Stimulated activated CD4-positive, alpha-beta T cell treated with anti-CD3 and anti-CD28 coated beads, Interleukin-1b, Interleukin-23, amount 100 ng/mL, for 4 hours (primary cell): ENCODE measurements around the gene BCDIN3D.
"Not testable (repeated sequence)": the region's sequence is repeated elsewhere in the genome, so short reads cannot be mapped to it uniquely, and the experiment has no call there.

ENCODE experiments used
- DNase-seq, 2 donors: peaks; one replicate each; pipeline ENCODE4 v3.0.0-alpha.2; 2020; ENCODE audit warnings: low read depth in 2 of 2

BCDIN3D gene

GRCh38 chr12:49842519-49843352 lies at the start of gene BCDIN3D:
Gene BCDIN3D (minus strand): TSS chr12:49843106. CDS start chr12:49843087, 19 bp downstream.
- DNase-seq = peak; percentile 90 to 93

- DNase-seq = no peak
These were observed 49.3 kb upstream of the BCDIN3D start for GRCh38 chr12:49892084-49892731.

GRCh38 chr12:49891476-49891875 lies 48.6 kb upstream of the BCDIN3D start:
- DNase-seq = no peak

- no peak for DNase-seq
These were observed 48.1 kb upstream of the BCDIN3D start for GRCh38 chr12:49891012-49891411.

GRCh38 chr12:49890096-49890461 lies 47.2 kb upstream of the BCDIN3D start:
- no peak for DNase-seq

- no peak for DNase-seq
These were observed 46.6 kb upstream of the BCDIN3D start for GRCh38 chr12:49889361-49890095.

- DNase-seq = no peak
These were observed 45.7 kb upstream of the BCDIN3D start for GRCh38 chr12:49888461-49889151.

- DNase-seq = no peak
These were observed 44.9 kb upstream of the BCDIN3D start for GRCh38 chr12:49887536-49888401.

GRCh38 chr12:49887091-49887490 lies 44.2 kb upstream of the BCDIN3D start:
- no peak for DNase-seq

GRCh38 chr12:49885663-49886461 lies 43.0 kb upstream of the BCDIN3D start:
- no peak for DNase-seq

GRCh38 chr12:49885118-49885517 lies 42.2 kb upstream of the BCDIN3D start:
- no peak for DNase-seq

GRCh38 chr12:49882851-49883464 lies 40.1 kb upstream of the BCDIN3D start:
- no peak for DNase-seq

- no peak for DNase-seq
These were observed 39.4 kb upstream of the BCDIN3D start for GRCh38 chr12:49882248-49882850.

- no peak for DNase-seq
These were observed 38.7 kb upstream of the BCDIN3D start for GRCh38 chr12:49881415-49882247.

- no peak for DNase-seq
These were observed 38.0 kb upstream of the BCDIN3D start for GRCh38 chr12:49880756-49881414.

GRCh38 chr12:49879065-49879464 lies 36.2 kb upstream of the BCDIN3D start:
- not testable (repeated sequence) for DNase-seq

GRCh38 chr12:49878021-49878420 lies 35.1 kb upstream of the BCDIN3D start:
- DNase-seq = no peak

- no peak for DNase-seq
These were observed 34.2 kb upstream of the BCDIN3D start for GRCh38 chr12:49877066-49877465.
